Astrocyte (in vitro differentiated cells and primary cell): Measurements from ENCODE around the gene HFE.

Source experiments
- CTCF ChIP-seq: IDR thresholded peaks from 2 replicates; pipeline ENCODE4 v1.5.1; 2011; ENCODE audit warnings: low read depth, mild to moderate bottlenecking, inconsistent platforms, low read length, moderate library complexity; ENCODE audit not compliant: insufficient read depth
- EZH2 ChIP-seq: IDR thresholded peaks from 2 replicates; pipeline ENCODE4 v1.6.1; 2012; ENCODE audit warnings: mild to moderate bottlenecking, low read length, inconsistent platforms; ENCODE audit not compliant: insufficient read depth

DNA sequence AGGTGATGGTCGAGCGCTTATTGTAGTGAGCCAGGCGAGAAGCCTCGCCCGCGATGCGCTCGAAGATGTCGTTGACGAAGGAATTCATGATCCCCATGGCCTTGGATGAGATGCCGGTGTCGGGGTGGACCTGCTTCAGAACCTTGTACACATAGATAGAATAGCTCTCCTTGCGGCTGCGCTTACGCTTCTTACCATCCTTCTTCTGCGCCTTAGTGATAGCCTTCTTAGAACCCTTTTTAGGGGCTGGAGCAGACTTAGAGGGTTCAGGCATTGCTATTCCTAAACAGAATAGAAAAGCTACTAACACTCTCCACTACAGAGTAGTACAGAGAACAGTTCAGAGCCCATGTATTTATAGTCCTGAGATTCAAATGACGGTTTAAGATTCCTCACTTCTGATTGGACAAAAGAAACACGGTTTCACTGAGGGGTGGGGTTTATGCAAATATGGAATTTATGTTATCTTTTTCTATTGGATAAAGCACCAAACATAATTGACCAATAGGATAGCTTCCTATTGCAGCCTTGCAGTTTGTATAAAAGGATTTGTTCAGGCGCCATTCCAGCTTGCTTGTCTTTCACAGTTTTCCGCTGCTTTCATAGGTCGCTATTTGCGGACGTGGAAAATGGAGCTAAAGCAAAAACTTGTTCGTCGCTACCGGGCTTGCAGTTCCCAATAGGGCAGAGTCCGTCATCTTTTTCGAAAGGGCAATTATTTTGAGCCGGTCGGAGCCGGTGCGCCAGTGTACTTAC, 43.7 kb upstream of the HFE start:
- TF ChIP-seq EZH2 = no peak
- no peak for TF ChIP-seq CTCF
